GM12801 (cell line): Measurements from ENCODE around the gene EPHB1.

ENCODE experiments used
- TF ChIP-seq, protein P1 (sequence below): IDR thresholded peaks from one replicate; pipeline ENCODE4 v1.5.1; 2011; ENCODE audit warnings: control low read depth; ENCODE audit not compliant: insufficient read length; ENCODE audit errors: extremely low read depth

Gene EPHB1

DNA sequence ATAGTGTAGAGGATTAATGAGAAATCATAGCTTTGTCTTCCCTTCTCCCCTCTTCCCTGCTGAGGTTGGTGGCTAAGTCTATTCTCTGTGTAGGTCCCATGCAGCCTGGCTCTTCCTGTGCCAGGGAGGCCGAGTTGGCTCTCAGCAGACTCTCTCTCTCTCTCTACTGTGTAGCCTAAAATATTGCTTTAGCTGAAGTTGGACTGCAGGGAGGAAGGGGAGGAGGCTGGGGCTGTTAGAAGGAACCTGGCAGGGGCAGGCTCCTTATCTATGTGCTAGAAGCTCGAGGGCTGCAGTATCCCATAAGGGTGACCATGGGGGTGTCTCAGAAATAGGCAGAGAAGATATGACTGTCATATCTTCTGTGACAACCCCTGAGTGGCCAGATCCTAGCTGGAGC, 160.8 kb downstream of the EPHB1 start:
- TF ChIP-seq, protein P1, sequence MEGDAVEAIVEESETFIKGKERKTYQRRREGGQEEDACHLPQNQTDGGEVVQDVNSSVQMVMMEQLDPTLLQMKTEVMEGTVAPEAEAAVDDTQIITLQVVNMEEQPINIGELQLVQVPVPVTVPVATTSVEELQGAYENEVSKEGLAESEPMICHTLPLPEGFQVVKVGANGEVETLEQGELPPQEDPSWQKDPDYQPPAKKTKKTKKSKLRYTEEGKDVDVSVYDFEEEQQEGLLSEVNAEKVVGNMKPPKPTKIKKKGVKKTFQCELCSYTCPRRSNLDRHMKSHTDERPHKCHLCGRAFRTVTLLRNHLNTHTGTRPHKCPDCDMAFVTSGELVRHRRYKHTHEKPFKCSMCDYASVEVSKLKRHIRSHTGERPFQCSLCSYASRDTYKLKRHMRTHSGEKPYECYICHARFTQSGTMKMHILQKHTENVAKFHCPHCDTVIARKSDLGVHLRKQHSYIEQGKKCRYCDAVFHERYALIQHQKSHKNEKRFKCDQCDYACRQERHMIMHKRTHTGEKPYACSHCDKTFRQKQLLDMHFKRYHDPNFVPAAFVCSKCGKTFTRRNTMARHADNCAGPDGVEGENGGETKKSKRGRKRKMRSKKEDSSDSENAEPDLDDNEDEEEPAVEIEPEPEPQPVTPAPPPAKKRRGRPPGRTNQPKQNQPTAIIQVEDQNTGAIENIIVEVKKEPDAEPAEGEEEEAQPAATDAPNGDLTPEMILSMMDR = no peak

GRCh38 chr3:134956395-134956794, 161.3 kb downstream of the EPHB1 start:
- TF ChIP-seq, protein P1 = no peak

DNA sequence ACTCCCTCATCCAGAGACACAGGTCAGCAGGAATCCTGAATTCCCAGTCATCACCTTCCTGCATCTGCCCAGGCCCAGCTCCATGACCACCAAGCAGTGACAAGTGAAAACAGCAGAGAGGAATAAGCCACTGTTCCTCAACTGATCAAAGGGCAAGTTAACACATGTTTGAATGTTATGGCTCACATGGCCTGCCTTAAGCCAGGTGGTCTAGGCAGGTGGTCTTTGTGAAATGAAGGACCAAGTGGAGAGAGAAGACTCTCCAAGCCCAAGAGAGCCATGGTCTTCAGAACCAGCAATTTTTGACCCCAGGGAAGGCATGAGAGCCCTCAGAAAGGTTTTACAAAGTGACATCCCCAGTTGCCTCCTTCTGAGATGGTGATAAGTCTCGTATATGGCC, 161.8 kb downstream of the EPHB1 start:
- TF ChIP-seq, protein P1 = no peak

- TF ChIP-seq, protein P1 = no peak
Observed at GRCh38 chr3:134959516-134959915, 164.5 kb downstream of the EPHB1 start.

DNA sequence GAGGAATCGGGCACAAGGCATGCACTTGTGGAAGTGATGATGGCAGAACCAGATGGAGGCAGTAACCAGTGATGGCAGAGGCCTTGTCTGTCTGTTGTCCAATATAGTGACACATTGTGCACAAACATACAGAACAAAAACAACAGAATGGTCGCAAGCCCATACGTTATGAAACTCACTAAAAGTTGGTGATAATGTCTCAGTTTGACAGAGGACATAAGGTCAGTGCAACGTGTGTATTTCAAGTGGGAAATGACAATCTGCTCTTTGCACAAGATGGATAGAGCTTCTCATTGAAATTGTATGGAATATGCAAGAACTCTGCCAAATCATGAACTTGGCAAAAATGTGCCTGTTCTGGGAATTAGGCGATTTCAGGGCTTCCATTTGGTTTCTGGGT, 169.2 kb downstream of the EPHB1 start:
- TF ChIP-seq, protein P1 = no peak

DNA sequence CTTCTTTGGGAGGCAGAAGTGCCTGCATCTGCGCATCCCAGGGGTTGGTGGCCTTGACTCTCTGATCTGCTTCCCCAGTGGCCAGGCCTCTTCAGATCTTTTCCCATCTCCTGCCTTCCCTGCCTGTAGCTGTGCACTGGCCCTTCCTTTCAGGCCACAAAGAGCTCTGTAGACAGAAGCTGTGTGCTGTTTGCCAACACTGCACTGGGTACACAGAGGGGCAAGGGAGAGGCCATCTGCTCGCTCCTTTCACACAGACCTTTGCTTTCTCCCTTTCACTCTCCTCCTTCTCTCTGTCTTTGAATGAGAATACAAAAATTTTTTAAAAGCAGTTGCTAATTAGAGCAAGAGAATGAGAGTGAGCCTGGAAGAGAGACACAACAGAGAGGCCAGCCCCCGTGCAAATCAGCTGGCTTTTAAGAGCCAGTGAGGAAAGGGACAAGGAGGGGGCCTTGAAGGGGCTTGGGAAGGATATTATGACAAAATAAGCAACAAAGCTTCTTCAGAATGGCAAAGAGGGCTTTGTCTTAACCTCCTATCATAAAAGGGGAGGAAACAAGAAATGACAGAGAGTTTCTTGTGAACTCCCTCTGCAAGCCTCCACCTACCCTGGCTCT, 170.9 kb downstream of the EPHB1 start:
- TF ChIP-seq, protein P1 = no peak

GRCh38 chr3:134970895-134971294, 175.8 kb downstream of the EPHB1 start:
- TF ChIP-seq, protein P1 = no peak
